Progenitor cell of endocrine pancreas (in vitro differentiated cells): ENCODE measurements around the gene PTPA. TPM values are rescaled to one million over a fixed set of nuclear protein-coding genes. Genes with fewer than 3 reads are reported as not detected.

Experiments used
- DNase-seq: peaks from one replicate; pipeline ENCODE4 v3.0.0; 2021; ENCODE audit warnings: low spot score; ENCODE audit not compliant: unreplicated experiment
- H3K27ac Mint-ChIP-seq: 2 replicates; pipeline ENCODE4 v1.8.0; 2021; ENCODE audit warnings: mild to moderate bottlenecking, moderate library complexity, mixed read lengths
- H3K27me3 Mint-ChIP-seq: 2 replicates; pipeline ENCODE4 v1.8.0; 2021; ENCODE audit warnings: mixed read lengths
- H3K36me3 Mint-ChIP-seq: 2 replicates; pipeline ENCODE4 v1.8.0; 2022; ENCODE audit warnings: mixed read lengths; ENCODE audit not compliant: insufficient read depth
- H3K4me1 Mint-ChIP-seq: 2 replicates; pipeline ENCODE4 v1.8.0; 2021; ENCODE audit warnings: low read depth, mixed read lengths
- H3K4me3 Mint-ChIP-seq: 2 replicates; pipeline ENCODE4 v1.8.0; 2021; ENCODE audit warnings: low read depth, mild to moderate bottlenecking, moderate library complexity, mixed read lengths
- H3K9me3 Mint-ChIP-seq: 2 replicates; pipeline ENCODE4 v1.8.0; 2021; ENCODE audit warnings: low read depth, mixed read lengths
- total RNA-seq: library from RNA; stranded (reverse); gene quantifications from 2 replicates; pipeline ENCODE4 v1.2.1, GENCODE V29; 2021
- TF ChIP-seq, protein P1 (sequence below): fragments of 200-600 bp; sonication (generic); IDR thresholded peaks from one replicate; pipeline ENCODE4 v1.5.0; 2021; ENCODE audit warnings: antibody characterized with exemption, mild to moderate bottlenecking; ENCODE audit not compliant: unreplicated experiment

PTPA gene
- total RNA-seq, 1 donor from 2014 or later, result 145 TPM

DNA sequence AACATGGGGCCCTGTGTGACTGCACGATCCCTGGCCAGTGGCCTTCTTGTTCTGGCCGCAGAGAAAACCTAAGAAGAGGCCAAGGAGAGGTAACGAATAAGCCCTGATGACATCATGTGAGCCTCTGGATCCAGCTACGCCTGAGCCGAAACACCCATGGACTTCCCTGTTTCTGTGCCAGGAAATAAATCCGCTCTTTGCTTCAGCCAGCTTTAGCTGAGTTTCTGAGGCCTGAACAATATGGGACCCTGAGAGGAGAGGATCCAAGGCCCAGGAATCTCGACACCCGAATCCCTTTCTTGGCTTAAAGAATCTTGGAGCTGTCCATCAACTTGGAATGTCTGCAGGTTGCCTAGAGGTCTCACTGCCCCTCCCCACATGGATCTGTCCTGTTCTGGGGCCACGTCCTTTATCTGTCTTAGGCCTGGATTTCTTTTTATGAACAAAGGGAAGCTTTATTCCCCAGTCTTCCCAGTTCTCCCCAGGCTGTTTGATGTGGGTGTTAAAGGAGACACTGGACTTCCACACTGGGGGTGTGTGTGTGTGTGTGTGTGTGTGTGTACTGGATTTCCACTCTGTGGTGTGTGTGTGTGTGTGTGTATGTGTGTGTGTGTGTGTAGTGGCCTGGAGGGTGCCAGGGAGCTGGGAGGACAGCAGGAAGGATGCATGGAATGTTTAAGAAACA lies 53.2 kb downstream of the PTPA start:
- TF ChIP-seq, protein P1, sequence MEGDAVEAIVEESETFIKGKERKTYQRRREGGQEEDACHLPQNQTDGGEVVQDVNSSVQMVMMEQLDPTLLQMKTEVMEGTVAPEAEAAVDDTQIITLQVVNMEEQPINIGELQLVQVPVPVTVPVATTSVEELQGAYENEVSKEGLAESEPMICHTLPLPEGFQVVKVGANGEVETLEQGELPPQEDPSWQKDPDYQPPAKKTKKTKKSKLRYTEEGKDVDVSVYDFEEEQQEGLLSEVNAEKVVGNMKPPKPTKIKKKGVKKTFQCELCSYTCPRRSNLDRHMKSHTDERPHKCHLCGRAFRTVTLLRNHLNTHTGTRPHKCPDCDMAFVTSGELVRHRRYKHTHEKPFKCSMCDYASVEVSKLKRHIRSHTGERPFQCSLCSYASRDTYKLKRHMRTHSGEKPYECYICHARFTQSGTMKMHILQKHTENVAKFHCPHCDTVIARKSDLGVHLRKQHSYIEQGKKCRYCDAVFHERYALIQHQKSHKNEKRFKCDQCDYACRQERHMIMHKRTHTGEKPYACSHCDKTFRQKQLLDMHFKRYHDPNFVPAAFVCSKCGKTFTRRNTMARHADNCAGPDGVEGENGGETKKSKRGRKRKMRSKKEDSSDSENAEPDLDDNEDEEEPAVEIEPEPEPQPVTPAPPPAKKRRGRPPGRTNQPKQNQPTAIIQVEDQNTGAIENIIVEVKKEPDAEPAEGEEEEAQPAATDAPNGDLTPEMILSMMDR, result no peak
- Mint-ChIP-seq H3K4me3 (no peak overlapping the region), H3K27ac (peak overlapping the region; percentile 68), H3K36me3 (peaks cover 3% of the 10 kb centered on the region), H3K27me3 (no peaks in the 10 kb centered on the region), H3K4me1 (peaks cover 20% of the 10 kb centered on the region), H3K9me3 (no peaks in the 10 kb centered on the region)
- DNase-seq, result no peak

DNA sequence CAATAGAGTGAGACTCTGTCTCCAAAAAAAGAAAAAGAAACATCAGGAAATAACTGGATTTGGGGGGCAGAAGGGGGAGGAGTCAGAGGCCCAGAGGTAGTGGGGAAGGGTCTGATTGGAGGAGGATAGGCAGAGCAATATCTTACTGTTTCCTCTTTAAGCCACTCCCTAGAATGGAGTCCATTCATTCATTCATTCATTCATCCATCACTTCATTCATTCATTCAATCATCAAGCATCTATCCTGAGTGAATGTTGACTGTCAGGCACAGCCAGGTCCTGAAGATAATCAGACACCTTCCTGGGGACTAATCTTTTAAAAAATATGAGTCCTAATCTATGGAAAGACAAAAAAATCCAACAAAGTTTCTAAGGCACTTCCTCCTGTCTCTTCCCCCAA lies 54.0 kb downstream of the PTPA start:
- TF ChIP-seq, protein P1, result no peak
- no peak overlapping the region for H3K4me3 Mint-ChIP-seq
- H3K27ac Mint-ChIP-seq, result no peak overlapping the region
- H3K27me3 Mint-ChIP-seq, result no peaks in the 10 kb centered on the region
- peaks cover 3% of the 10 kb centered on the region for H3K36me3 Mint-ChIP-seq
- no peak for DNase-seq
- no peaks in the 10 kb centered on the region for H3K9me3 Mint-ChIP-seq
- peaks cover 20% of the 10 kb centered on the region for H3K4me1 Mint-ChIP-seq

DNA sequence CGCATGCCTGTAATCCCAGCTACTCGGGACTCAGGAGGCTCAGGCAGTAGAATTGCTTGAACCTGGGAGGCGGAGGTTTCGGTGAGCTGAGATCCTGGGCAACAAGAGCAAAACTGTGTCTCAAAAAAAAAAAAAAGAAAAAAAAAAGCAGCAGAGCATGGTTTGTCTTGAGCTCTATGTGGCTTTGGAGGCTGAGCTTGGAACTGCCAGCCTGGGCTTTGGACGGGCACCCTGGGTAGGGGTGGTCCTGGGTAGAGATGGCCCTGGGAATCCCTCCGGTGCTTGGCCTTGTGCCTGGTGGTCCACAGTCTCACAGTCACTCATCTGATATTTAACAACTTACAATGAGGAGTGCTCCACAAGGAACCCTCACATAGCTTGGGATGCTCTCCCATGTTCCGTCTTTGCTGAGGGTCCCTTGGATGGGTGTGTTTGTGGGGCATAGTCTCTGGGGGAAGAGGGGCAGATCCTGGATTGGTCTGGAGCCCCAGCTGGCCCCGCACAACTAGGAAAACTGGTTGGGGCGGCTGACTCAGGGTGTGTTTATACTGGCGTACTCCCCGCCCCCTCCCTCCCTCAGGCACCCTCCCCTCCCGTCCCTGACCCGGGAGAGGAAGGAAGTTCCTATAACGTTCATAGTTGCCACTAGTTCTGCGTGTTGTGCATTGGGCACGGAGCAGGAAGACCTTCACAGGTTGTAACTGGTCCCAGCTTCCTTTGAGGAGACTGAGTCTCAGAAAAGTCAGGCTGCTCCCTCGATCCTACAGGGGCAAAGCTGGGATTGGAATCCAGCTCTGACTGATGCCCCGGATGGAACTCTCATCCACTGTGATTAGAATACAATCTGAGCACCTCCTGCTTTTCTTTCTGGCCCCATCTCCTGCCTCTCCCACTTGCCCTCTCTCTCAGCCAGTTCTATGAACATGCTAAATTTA lies 55.7 kb downstream of the PTPA start:
- H3K36me3 Mint-ChIP-seq, result no peaks in the 10 kb centered on the region
- TF ChIP-seq, protein P1, result no peak
- peak overlapping the region; percentile 58 for H3K4me3 Mint-ChIP-seq
- peak overlapping the region; percentile 89 for H3K27ac Mint-ChIP-seq
- DNase-seq, result peak; percentile 42
- H3K27me3 Mint-ChIP-seq, result peaks cover 2% of the 10 kb centered on the region
- H3K9me3 Mint-ChIP-seq, result no peaks in the 10 kb centered on the region
- peaks cover 20% of the 10 kb centered on the region for H3K4me1 Mint-ChIP-seq

DNA sequence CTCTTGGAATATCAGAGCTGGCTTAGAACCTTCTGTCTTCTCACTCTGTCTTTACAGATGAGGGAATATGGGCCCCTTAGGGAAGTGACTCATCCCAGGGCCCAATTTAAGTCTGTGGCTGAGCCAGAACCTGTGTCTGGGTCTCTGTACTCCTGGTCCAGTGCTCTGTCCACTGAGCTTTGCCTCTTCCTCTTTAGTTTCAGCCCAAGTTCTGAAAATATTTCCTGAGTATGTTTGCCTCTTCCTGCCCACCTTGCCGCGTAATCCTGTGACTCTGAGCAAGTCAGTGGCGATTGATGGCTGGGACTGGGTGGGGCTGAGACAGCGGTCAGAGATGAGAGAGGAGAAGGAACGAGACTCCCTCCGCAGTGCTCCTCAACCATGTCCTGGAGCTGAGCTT lies 59.0 kb downstream of the PTPA start:
- Mint-ChIP-seq H3K27ac (no peak overlapping the region), H3K4me3 (no peak overlapping the region), H3K36me3 (no peaks in the 10 kb centered on the region), H3K4me1 (peaks cover 17% of the 10 kb centered on the region), H3K27me3 (peaks cover 18% of the 10 kb centered on the region), H3K9me3 (no peaks in the 10 kb centered on the region)
- TF ChIP-seq, protein P1, result no peak
- DNase-seq, result no peak

DNA sequence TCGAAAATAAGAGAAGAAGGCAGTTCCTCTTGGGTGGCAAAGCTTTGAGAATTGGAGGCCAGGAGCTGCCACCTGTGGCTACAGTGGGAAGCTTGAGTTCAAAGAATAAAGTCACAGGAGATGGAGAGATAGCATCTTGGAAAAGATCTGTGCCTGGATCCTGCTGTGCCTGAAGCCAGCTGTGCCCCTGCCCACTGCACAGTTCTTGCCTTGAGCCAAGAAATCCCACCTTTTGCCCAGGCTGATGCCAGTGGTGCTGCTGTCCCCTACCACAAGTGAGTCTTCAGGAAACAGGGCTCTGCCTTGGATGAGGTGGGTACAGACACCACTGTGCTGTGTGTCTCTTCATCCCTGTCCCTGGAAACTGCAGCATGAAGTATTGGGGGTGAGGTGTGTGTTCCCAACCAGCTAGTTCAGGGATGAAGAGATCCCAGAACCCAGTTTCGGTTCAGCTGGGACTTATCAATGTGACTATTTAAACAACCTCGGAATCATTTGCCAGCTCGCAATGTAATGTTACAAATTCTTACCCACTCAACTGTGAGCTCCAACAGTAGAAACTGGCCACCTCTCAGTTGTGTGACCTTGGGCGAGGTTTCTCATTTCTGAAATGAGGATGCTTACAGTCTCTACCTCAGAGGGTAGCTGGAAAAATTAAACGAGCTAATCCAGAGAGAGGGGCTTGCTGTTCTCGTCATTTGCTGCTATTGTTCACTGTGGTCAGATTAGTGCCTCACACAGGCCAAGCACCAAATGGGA lies 61.0 kb downstream of the PTPA start:
- H3K27ac Mint-ChIP-seq, result peak overlapping the region; percentile 53
- H3K27me3 Mint-ChIP-seq, result peaks cover 18% of the 10 kb centered on the region
- no peaks in the 10 kb centered on the region for H3K9me3 Mint-ChIP-seq
- no peak for DNase-seq
- H3K36me3 Mint-ChIP-seq, result no peaks in the 10 kb centered on the region
- H3K4me1 Mint-ChIP-seq, result peaks cover 15% of the 10 kb centered on the region
- H3K4me3 Mint-ChIP-seq, result no peak overlapping the region
- TF ChIP-seq, protein P1, result no peak
